Activated naive CD4-positive, alpha-beta T cell treated with anti-CD3 and anti-CD28 coated beads for 36 hours (primary cell): Measurements from ENCODE around the gene ADAMTS14. TPM values are rescaled to one million over a fixed set of nuclear protein-coding genes. Genes with fewer than 3 reads are reported as not detected.
"Not testable (repeated sequence)": the region's sequence is repeated elsewhere in the genome, so short reads cannot be mapped to it uniquely, and the experiment has no call there.

Experiments
- CTCF ChIA-PET: fragments of 350-600 bp; sonication (Branson Sonifier 250); formaldehyde crosslinking; loops from one replicate; lab custom pipeline; 2021; ENCODE audit warnings: antibody characterized with exemption; lab: Charles Lee
- DNase-seq: peaks from one replicate; pipeline ENCODE4 v3.0.0-alpha.2; 2020
- H3K27ac Mint-ChIP-seq: one replicate; pipeline ENCODE4 v1.8.0; 2021; ENCODE audit warnings: mild to moderate bottlenecking, mixed read lengths
- H3K27me3 Mint-ChIP-seq: one replicate; pipeline ENCODE4 v1.8.0; 2021; ENCODE audit warnings: low read depth, mixed read lengths
- H3K36me3 Mint-ChIP-seq: one replicate; pipeline ENCODE4 v1.8.0; 2021; ENCODE audit warnings: low read depth, mixed read lengths
- H3K4me1 Mint-ChIP-seq: one replicate; pipeline ENCODE4 v1.8.0; 2021; ENCODE audit warnings: low read depth, mixed read lengths
- H3K4me3 Mint-ChIP-seq: one replicate; pipeline ENCODE4 v1.8.0; 2021; ENCODE audit warnings: mild to moderate bottlenecking, moderate library complexity, mixed read lengths
- H3K9me3 Mint-ChIP-seq: one replicate; pipeline ENCODE4 v1.8.0; 2021; ENCODE audit warnings: mixed read lengths
- intact Hi-C: fragments of 100-400 bp; cut with micrococcal nuclease; formaldehyde crosslinking; loops from one replicate; pipeline ENCODE4 v1.15.1; 2023
- total RNA-seq, 2 experiments: library from RNA; stranded (reverse); gene quantifications; one replicate each; pipeline ENCODE4 v1.2.3, GENCODE V29; 2021

The ADAMTS14 gene
- total RNA-seq, 2 experiments from 2014 or later: not detected

GRCh38 chr10:70659306-70659705, 13.0 kb upstream of the ADAMTS14 start:
- Mint-ChIP-seq H3K4me1 (peaks cover 10% of the 10 kb centered on the region), H3K27me3 (no peaks in the 10 kb centered on the region), H3K4me3 (no peak overlapping the region), H3K9me3 (peaks cover 7% of the 10 kb centered on the region), H3K27ac (no peak overlapping the region), H3K36me3 (no peaks in the 10 kb centered on the region)
- CTCF ChIA-PET: no interaction called here
- intact Hi-C loops: no loop called here
- DNase-seq: no peak

DNA sequence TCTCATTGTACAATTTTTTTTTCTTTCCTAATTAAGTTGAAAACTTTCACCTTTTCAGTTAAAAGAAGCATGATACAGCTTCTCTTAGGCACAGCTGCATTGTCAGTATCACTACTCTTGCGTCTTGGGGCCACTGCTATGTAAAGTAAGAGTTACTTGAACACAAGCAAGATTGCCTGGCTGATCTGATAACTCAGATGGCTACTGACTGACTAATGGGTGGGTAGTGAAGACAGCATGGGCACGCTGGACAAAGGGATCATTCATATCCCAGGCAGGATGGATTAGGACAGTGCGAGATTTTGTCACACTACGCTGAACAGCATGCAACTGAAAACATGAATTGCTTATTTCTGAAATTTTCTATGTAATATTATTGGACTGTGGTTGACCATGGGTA, 11.6 kb upstream of the ADAMTS14 start:
- Mint-ChIP-seq H3K36me3 (no peaks in the 10 kb centered on the region), H3K27me3 (no peaks in the 10 kb centered on the region), H3K27ac (no peak overlapping the region), H3K4me3 (no peak overlapping the region), H3K9me3 (peaks cover 7% of the 10 kb centered on the region), H3K4me1 (peaks cover 10% of the 10 kb centered on the region)
- CTCF ChIA-PET: no interaction called here
- intact Hi-C loops: no loop called here
- DNase-seq: no peak

DNA sequence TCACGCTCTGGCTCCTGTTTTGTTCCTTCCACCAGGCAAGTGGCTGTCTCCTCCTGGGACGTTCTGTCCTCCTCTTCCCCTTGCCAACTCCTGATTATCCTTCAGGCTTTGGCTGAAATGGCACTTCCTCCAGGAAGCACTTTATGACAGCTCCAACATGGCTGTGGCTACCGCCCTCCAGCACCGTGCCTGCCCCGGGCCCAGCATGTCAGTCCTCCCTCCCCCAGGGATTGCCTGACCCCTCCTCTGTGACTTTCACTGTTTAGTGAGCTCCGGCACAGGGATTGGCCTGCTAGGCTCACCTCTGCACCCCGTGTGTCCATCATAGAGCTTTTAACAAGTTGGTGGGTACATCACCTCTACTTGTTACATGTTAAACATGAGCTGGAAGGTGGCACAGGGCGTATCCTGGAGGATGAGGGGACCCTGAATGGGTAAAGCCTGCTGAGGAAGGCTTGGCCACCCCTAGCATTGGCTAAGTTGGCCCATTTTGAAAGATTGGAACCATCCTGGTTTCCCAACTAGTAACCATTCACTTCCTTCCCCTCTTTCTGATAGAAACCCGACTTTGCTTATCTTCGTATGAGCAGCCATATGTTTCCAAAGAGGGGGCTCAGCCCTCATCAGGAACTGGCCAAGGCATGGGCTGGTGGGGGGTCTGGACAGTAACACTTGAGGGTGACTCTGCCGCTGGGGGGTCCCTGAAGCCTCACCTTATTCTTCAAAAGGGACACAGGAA, 10.5 kb upstream of the ADAMTS14 start:
- CTCF ChIA-PET: no interaction called here
- Mint-ChIP-seq H3K9me3 (peaks cover 7% of the 10 kb centered on the region), H3K27ac (no peak overlapping the region), H3K36me3 (no peaks in the 10 kb centered on the region), H3K27me3 (no peaks in the 10 kb centered on the region), H3K4me3 (no peak overlapping the region), H3K4me1 (peaks cover 3% of the 10 kb centered on the region)
- no peak for DNase-seq
- intact Hi-C loops: no loop called here

GRCh38 chr10:70662362-70663220, 9.7 kb upstream of the ADAMTS14 start:
- Mint-ChIP-seq H3K27ac (no peak overlapping the region), H3K4me1 (no peaks in the 10 kb centered on the region), H3K27me3 (no peaks in the 10 kb centered on the region), H3K36me3 (no peaks in the 10 kb centered on the region), H3K4me3 (no peak overlapping the region), H3K9me3 (peaks cover 7% of the 10 kb centered on the region)
- CTCF ChIA-PET: no interaction called here
- DNase-seq: no peak
- intact Hi-C loops: no loop called here

DNA sequence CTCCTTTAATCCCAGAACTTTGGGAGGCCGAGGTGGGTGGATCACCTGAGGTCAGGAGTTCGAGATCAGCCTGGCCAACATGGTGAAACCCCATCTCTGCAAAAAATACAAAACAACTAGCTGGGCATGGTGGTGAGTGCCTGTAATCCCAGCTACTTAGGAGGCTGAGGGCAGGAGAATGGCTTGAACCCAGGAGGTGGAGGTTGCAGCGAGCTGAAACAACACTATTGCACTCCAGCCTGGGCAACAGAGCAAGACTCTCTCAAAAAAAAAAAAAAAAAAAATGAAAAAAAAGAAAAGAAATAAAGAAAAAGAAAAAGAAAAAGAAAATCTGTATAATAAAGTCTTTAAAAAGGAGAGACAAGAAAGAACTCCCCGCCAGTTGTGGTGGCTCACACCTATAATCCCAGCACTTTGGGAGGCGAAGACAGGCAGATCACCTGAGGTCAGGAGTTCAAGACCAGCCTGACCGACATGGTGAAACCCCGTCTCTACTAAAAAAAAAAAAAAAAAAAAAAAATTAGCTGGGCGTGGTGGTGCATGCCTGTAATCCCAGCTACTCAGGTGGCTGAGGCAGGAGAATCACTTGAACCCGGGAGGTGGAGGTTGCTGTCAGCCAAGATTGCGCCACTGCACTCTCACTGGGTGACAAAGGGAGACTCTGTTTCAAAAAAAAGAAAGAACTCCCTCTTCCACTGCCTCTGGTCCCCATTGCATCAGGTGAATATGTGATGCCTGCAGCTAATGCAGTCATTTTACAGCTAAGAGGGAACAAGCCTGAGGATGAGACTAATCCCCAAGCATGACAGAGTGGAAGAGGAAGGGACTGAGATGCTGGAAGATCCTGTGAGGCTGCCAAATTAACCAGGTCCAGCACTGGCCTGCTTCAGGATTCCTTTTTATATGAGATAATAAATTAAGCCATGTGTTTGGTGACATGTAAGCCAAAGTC, 8.6 kb upstream of the ADAMTS14 start:
- intact Hi-C loops, H3K27ac Mint-ChIP-seq, H3K4me1 Mint-ChIP-seq, DNase-seq, H3K4me3 Mint-ChIP-seq, H3K36me3 Mint-ChIP-seq, H3K27me3 Mint-ChIP-seq, H3K9me3 Mint-ChIP-seq: not testable (repeated sequence)
- CTCF ChIA-PET: interaction anchor here (0.5 to 0.6 kb wide), 2 partner anchors 605 to 674 kb away, joined by 3 to 5 read pairs; no protein-coding TSS in a partner anchor

- intact Hi-C loops: no loop called here
- no peak overlapping the region for H3K4me3 Mint-ChIP-seq
- no peaks in the 10 kb centered on the region for H3K36me3 Mint-ChIP-seq
- peaks cover 2% of the 10 kb centered on the region for H3K9me3 Mint-ChIP-seq
- H3K27ac Mint-ChIP-seq: no peak overlapping the region
- no peaks in the 10 kb centered on the region for H3K27me3 Mint-ChIP-seq
- no peak for DNase-seq
- H3K4me1 Mint-ChIP-seq: no peaks in the 10 kb centered on the region
- CTCF ChIA-PET: interaction anchor here (0.5 kb wide), 1 partner anchor 606 kb away, joined by 3 read pairs; no protein-coding TSS in a partner anchor
Measured at GRCh38 chr10:70664702-70665195, 7.6 kb upstream of the ADAMTS14 start.

DNA sequence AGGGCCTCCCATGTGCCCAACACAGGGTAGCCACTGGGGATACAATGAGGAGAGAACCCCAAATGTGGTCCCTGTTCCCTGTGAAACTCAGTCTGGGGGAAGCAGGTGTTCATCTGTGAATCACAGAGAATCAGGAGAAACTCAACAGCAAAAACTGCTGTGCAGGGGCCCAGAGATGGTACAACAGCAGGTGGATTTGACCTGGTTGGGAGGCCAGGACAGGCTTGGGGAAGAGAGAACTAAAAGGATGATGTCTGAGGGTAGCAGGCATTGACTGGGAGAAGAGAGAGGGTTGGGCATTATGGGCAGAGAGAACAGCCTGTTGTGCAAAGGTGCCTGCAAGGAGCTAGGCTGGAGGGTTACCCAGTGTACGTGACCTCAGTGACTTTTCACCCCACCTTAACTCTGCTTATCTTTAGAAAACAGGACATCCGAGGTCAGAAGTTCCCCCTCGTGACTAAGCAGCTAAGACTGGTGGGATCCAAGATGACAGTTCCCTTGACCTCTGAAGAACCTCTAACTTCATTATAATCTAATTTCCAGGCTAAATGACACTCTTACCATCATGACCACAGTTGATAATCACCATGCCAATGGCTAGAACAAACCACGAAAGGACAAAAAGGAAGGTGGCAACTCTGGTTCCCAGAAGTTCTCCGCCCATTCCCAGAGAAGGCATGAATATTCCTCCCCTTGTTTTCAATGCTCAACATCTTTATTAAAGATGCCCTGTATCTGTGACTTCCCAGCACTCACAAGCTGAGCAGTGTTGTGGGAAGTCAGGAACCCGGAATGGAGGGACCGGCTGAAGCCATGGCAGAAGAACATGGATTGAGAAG, 5.1 kb upstream of the ADAMTS14 start:
- Mint-ChIP-seq H3K36me3 (no peaks in the 10 kb centered on the region), H3K27me3 (peaks cover 7% of the 10 kb centered on the region), H3K9me3 (peaks cover 2% of the 10 kb centered on the region), H3K4me1 (no peaks in the 10 kb centered on the region), H3K27ac (no peak overlapping the region), H3K4me3 (no peak overlapping the region)
- CTCF ChIA-PET: interaction anchor here (0.6 kb wide), 1 partner anchor 732 kb away, joined by 4 read pairs; no protein-coding TSS in a partner anchor
- no peak for DNase-seq
- intact Hi-C loops: no loop called here

- DNase-seq, H3K36me3 Mint-ChIP-seq, H3K9me3 Mint-ChIP-seq, intact Hi-C loops, H3K27me3 Mint-ChIP-seq, H3K4me3 Mint-ChIP-seq, H3K4me1 Mint-ChIP-seq, H3K27ac Mint-ChIP-seq: not testable (repeated sequence)
- CTCF ChIA-PET: interaction anchor here (0.6 kb wide), 1 partner anchor 731 kb away, joined by 4 read pairs; no protein-coding TSS in a partner anchor
Measured at GRCh38 chr10:70667818-70668217, 4.5 kb upstream of the ADAMTS14 start.

DNA sequence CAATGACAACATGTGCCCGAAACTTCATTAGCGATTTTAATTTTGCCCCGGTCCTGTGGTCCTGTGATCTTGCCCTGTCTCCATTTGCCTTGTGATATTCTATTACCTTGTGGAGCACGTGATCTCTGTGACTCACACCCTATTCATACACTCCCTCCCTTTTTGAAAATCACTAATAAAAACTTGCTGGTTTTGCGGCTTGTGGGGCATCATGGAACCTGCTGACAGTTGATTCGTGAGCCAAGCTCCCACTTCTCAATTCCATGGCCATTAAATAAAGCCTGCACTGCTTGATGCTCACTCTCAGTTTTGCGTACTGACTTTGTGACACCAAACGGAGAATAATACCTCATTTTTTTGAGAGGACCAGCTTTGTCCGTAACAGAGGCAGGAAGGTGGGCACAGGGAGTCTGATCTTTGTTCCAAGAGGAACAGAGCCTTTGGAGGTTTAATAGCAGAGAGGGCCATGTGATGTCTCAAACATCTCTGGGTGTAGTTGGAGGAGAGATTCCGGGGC, 3.8 kb upstream of the ADAMTS14 start:
- H3K4me1 Mint-ChIP-seq: peaks cover 5% of the 10 kb centered on the region
- no peaks in the 10 kb centered on the region for H3K36me3 Mint-ChIP-seq
- DNase-seq: no peak
- no peak overlapping the region for H3K4me3 Mint-ChIP-seq
- CTCF ChIA-PET: no interaction called here
- peaks cover 2% of the 10 kb centered on the region for H3K9me3 Mint-ChIP-seq
- no peak overlapping the region for H3K27ac Mint-ChIP-seq
- intact Hi-C loops: no loop called here
- peaks cover 15% of the 10 kb centered on the region for H3K27me3 Mint-ChIP-seq

GRCh38 chr10:70669015-70669414, 3.3 kb upstream of the ADAMTS14 start:
- intact Hi-C loops: no loop called here
- Mint-ChIP-seq H3K9me3 (peaks cover 2% of the 10 kb centered on the region), H3K27ac (no peak overlapping the region), H3K27me3 (peaks cover 20% of the 10 kb centered on the region), H3K36me3 (no peaks in the 10 kb centered on the region), H3K4me3 (no peak overlapping the region), H3K4me1 (peaks cover 5% of the 10 kb centered on the region)
- CTCF ChIA-PET: no interaction called here
- DNase-seq: no peak

- CTCF ChIA-PET: interaction anchor here (1.0 kb wide), 1 partner anchor 111 kb away, joined by 3 read pairs; no protein-coding TSS in a partner anchor
- intact Hi-C loops: no loop called here
Measured at GRCh38 chr10:70669732-70670317, 2.5 kb upstream of the ADAMTS14 start.

More at GRCh38 chr10:70669732-70670317, 2.5 kb upstream of the ADAMTS14 start:
- Mint-ChIP-seq H3K4me1 (peaks cover 5% of the 10 kb centered on the region), H3K9me3 (peaks cover 2% of the 10 kb centered on the region), H3K27me3 (peaks cover 24% of the 10 kb centered on the region), H3K36me3 (no peaks in the 10 kb centered on the region), H3K27ac (no peak overlapping the region), H3K4me3 (no peak overlapping the region)
- DNase-seq: no peak
